ENCODE data around the gene TMEM63A. TPM values are rescaled to one million over a fixed set of nuclear protein-coding genes. Genes with fewer than 3 reads are reported as not detected.

TMEM63A gene
- total RNA-seq, 1 donor from 2014 or later, result 38.1 TPM

DNA sequence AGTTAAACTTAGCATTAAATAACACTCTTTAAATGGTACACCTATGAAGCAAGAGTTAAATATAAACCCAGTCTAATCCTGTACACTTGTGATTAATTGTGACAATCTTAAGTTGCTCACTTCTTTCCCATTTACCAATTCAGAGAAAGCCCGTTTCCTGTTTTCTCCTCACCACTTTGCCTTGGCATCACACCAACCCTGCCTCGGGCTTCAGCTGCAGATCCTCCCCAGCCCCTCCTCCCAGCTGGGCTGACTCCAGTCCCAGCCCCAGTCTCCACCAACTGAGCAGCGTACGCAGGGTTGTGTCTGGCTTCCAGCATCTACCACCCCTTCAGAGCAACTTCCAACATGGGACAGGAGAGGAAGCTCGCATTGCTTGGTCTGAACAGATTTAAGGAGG lies 37.7 kb upstream of the TMEM63A start:
- intact Hi-C loops (cut with DNase I), result loop anchor here (10.0 kb wide), 1 partner anchor 55 kb away; no protein-coding TSS in a partner anchor
- TF ChIP-seq CTCF (IDR thresholded peaks at IDR 0.05) (no peak), POLR2A (IDR thresholded peaks at IDR 0.05) (no peak), POLR2AphosphoS5 (IDR thresholded peaks at IDR 0.05; ENCODE audit: insufficient read depth in 1 of 2, low read depth in 1 of 2) (peak in 1 of 2 donors; percentile 35)
- no peak for DNase-seq (ENCODE audit: extremely low spot score in 2 of 2)
- H3K4me1 ChIP-seq, result peaks cover 49% of the 10 kb centered on the region
- peaks cover 0 to 6% of the 10 kb centered on the region in 2 donors for H3K36me3 ChIP-seq
- H3K27me3 ChIP-seq, result no peaks in the 10 kb centered on the region
- H3K9me3 ChIP-seq, result no peaks in the 10 kb centered on the region
- peak overlapping the region; percentile 57 for H3K27ac ChIP-seq
- no peak overlapping the region for H3K4me3 ChIP-seq

DNA sequence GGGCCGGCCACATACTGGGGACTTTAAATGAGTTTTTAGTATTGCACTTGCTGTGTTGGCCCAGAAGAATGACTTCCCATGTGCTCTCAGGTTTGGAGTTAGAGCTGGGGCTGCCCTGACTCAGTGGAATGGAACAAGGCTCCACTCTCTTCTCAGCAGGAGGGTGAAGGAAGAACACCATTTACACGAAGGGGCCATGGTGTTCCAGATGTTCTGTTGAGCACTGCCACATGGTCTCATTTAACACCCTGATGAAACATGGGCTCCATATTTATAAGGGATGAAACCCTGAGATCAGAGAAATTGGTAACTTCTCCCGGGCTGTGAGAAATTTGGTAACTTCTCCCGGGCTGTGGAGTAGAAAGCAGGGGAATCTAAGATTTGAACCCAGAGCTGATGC lies 36.1 kb upstream of the TMEM63A start:
- intact Hi-C loops (cut with DNase I), result loop anchor here (10.0 kb wide), 1 partner anchor 57 kb away; no protein-coding TSS in a partner anchor
- H3K36me3 ChIP-seq, result peaks cover 0 to 6% of the 10 kb centered on the region in 2 donors
- no peaks in the 10 kb centered on the region for H3K9me3 ChIP-seq
- TF ChIP-seq POLR2AphosphoS5 (IDR thresholded peaks at IDR 0.05; ENCODE audit: insufficient read depth in 1 of 2, low read depth in 1 of 2) (no peak), CTCF (IDR thresholded peaks at IDR 0.05) (no peak), POLR2A (IDR thresholded peaks at IDR 0.05) (no peak)
- DNase-seq (ENCODE audit: extremely low spot score in 2 of 2), result no peak
- H3K27ac ChIP-seq, result no peak overlapping the region
- no peaks in the 10 kb centered on the region for H3K27me3 ChIP-seq
- no peak overlapping the region for H3K4me3 ChIP-seq
- peaks cover 41% of the 10 kb centered on the region for H3K4me1 ChIP-seq

DNA sequence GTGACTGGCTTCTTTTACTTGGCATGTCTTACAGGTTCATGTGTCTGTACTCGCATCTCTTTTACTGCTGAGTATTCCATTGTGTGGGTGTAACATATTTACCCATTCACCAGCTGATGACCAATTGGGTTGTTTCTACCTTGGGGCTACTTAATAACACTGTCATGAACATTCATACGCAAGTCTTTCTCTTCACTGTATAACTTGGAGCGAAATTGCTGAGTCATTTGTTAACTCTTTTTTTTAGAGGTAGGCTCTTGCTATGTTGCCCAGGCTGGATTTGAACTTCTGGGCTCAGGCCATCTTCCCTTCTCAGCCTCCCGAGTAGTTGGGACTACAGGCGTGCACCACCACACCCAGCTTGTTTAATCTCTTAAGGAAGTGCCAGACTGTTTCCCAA lies 35.4 kb upstream of the TMEM63A start:
- intact Hi-C loops (cut with DNase I), result loop anchor here (10.0 kb wide), 1 partner anchor 57 kb away; no protein-coding TSS in a partner anchor

GRCh38 chr1:225917101-225917500 lies 34.9 kb upstream of the TMEM63A start:
- no peaks in the 10 kb centered on the region for H3K27me3 ChIP-seq
- H3K4me3 ChIP-seq, result no peak overlapping the region
- H3K9me3 ChIP-seq, result no peaks in the 10 kb centered on the region
- H3K36me3 ChIP-seq, result peaks cover 0 to 10% of the 10 kb centered on the region in 2 donors
- no peak for TF ChIP-seq POLR2A (IDR thresholded peaks at IDR 0.05)
- no peak for TF ChIP-seq POLR2AphosphoS5 (IDR thresholded peaks at IDR 0.05; ENCODE audit: insufficient read depth in 1 of 2, low read depth in 1 of 2)
- TF ChIP-seq CTCF (IDR thresholded peaks at IDR 0.05), result no peak
- intact Hi-C loops (cut with DNase I), result loop anchor here (10.0 kb wide), 1 partner anchor 58 kb away; no protein-coding TSS in a partner anchor
- DNase-seq (ENCODE audit: extremely low spot score in 2 of 2), result no peak
- H3K4me1 ChIP-seq, result peaks cover 29% of the 10 kb centered on the region
- H3K27ac ChIP-seq, result no peak overlapping the region

More for the DNA sequence above, 35.4 kb upstream of the TMEM63A start:
- Histone ChIP-seq H3K9me3 (no peaks in the 10 kb centered on the region), H3K36me3 (peaks cover 0 to 10% of the 10 kb centered on the region in 2 donors), H3K27me3 (no peaks in the 10 kb centered on the region), H3K4me3 (no peak overlapping the region), H3K4me1 (peaks cover 33% of the 10 kb centered on the region), H3K27ac (no peak overlapping the region)
- no peak for DNase-seq (ENCODE audit: extremely low spot score in 2 of 2)
- TF ChIP-seq CTCF (IDR thresholded peaks at IDR 0.05), result no peak
- peak in 1 of 2 donors; percentile 22 for TF ChIP-seq POLR2AphosphoS5 (IDR thresholded peaks at IDR 0.05; ENCODE audit: insufficient read depth in 1 of 2, low read depth in 1 of 2)

- Histone ChIP-seq H3K27ac (no peak overlapping the region), H3K4me3 (no peak overlapping the region), H3K27me3 (no peaks in the 10 kb centered on the region), H3K36me3 (peaks cover 0 to 5% of the 10 kb centered on the region in 2 donors), H3K9me3 (no peaks in the 10 kb centered on the region), H3K4me1 (peaks cover 14% of the 10 kb centered on the region)
- no peak for TF ChIP-seq POLR2A (IDR thresholded peaks at IDR 0.05)
- TF ChIP-seq CTCF (IDR thresholded peaks at IDR 0.05), result no peak
- TF ChIP-seq POLR2AphosphoS5 (IDR thresholded peaks at IDR 0.05; ENCODE audit: insufficient read depth in 1 of 2, low read depth in 1 of 2), result no peak
- DNase-seq (ENCODE audit: extremely low spot score in 2 of 2), result no peak
- intact Hi-C loops (cut with DNase I), result loop anchor here (10.0 kb wide), 1 partner anchor 59 kb away; no protein-coding TSS in a partner anchor
Measured at GRCh38 chr1:225915538-225915991, 33.4 kb upstream of the TMEM63A start.
